GM19397 (cell line): Measurements from ENCODE around the gene PHYHD1.
"Not testable (repeated sequence)": the region's sequence is repeated elsewhere in the genome, so short reads cannot be mapped to it uniquely, and the experiment has no call there.

ENCODE experiments used
- ATAC-seq: cut with Tn5 transposase; IDR thresholded peaks from one replicate; pipeline ENCODE4 v1.9.1; 2021; ENCODE audit warnings: mild to moderate bottlenecking, moderate library complexity; ENCODE audit not compliant: unreplicated experiment

Gene PHYHD1

GRCh38 chr9:128919402-128920089 lies 1.2 kb upstream of the PHYHD1 start:
- ATAC-seq, result no peak

- ATAC-seq, result no peak
Observed at GRCh38 chr9:128921881-128922763, 1.3 kb downstream of the PHYHD1 start.

- ATAC-seq, result no peak
Observed at GRCh38 chr9:128923493-128923883, 2.7 kb downstream of the PHYHD1 start.

GRCh38 chr9:128927731-128928411 lies 7.1 kb downstream of the PHYHD1 start:
- no peak for ATAC-seq

GRCh38 chr9:128928624-128929023 lies 7.8 kb downstream of the PHYHD1 start:
- ATAC-seq, result no peak

- no peak for ATAC-seq
Observed at GRCh38 chr9:128929560-128929959, 8.8 kb downstream of the PHYHD1 start.

- ATAC-seq, result no peak
Observed at GRCh38 chr9:128933731-128934130, 12.9 kb downstream of the PHYHD1 start.

- ATAC-seq, result no peak
Observed at GRCh38 chr9:128936171-128936865, 15.5 kb downstream of the PHYHD1 start.

- ATAC-seq, result no peak
Observed at GRCh38 chr9:128937310-128938165, 16.8 kb downstream of the PHYHD1 start.

- ATAC-seq, result no peak
Observed at GRCh38 chr9:128940271-128940921, 19.6 kb downstream of the PHYHD1 start.

- ATAC-seq, result no peak
Observed at GRCh38 chr9:128940946-128941755, 20.4 kb downstream of the PHYHD1 start.

- ATAC-seq, result no peak
Observed at GRCh38 chr9:128943832-128944620, 23.2 kb downstream of the PHYHD1 start.

GRCh38 chr9:128944966-128945365 lies 24.2 kb downstream of the PHYHD1 start:
- not testable (repeated sequence) for ATAC-seq

GRCh38 chr9:128945798-128946501 lies 25.2 kb downstream of the PHYHD1 start:
- ATAC-seq, result no peak

- ATAC-seq, result peak; percentile 16
Observed at GRCh38 chr9:128946571-128947276, 25.9 kb downstream of the PHYHD1 start.

GRCh38 chr9:128947277-128947526 lies 26.4 kb downstream of the PHYHD1 start:
- ATAC-seq, result peak; percentile 16
